Adrenal gland (tissue), 5 donors: ENCODE results near the gene ARPC1A.

Experiments
- CTCF ChIP-seq, 6 experiments: fragments of 450-650 bp in 4 of 6; fragments of 200-600 bp in 2 of 6; sonication (generic) in 1 of 6; IDR thresholded peaks; 1 replicate in 5 of 6; 2 replicates in 1 of 6; pipeline versions ENCODE4 v1.5.1 to v1.8.0; 2016 to 2021; ENCODE audit warnings: antibody characterized with exemption in 6 of 6, mild to moderate bottlenecking in 2 of 6, moderate library complexity in 1 of 6
- POLR2A ChIP-seq, 2 donors: fragments of 450-650 bp; IDR thresholded peaks; one replicate each; pipeline ENCODE4 v1.6.1; 2017; ENCODE audit warnings: antibody characterized with exemption in 2 of 2, mild to moderate bottlenecking in 2 of 2, moderate library complexity in 1 of 2
- donor health status: DM: no; HTN: no; CAD: no.

- TF ChIP-seq CTCF (IDR thresholded peaks at IDR 0.05) = no peak
- no peak for TF ChIP-seq POLR2A (IDR thresholded peaks at IDR 0.05)
These were observed 64.1 kb downstream of the ARPC1A start for GRCh38 chr7:99389772-99390171.
